ENCODE data around the gene GOLGA8N. TPM values are rescaled to one million over a fixed set of nuclear protein-coding genes. Genes with fewer than 3 reads are reported as not detected.

The GOLGA8N gene
- polyA plus RNA-seq, 1 donor: 19.5 TPM

DNA sequence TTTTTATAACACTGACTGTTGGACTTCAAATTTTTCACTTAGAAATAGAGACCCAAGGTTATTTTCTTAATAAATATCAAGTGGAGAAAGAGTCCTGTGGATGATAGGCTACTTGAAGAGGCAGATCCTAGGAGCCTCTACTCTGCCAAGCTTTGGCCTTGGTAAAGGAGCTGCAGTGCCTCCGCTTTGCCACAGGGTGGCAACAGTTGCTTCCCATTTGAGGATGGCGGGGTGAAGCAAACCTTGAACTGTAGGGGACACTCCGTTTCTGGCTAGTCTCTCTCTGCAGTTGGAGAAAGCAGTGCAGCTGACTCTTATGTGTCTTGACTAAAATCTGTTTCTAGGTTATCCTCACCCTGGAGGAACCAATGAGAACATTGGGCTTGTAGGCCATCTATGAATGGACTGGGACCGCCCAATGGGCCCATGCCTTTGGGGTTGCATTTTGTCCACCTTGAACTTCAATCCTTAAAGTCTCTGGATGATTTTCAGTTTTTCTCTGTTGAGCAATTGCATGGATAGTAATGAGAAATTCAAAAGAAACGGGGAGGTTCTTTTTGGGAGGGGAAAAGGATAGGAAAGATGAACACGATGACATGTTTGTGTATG, 58.1 kb downstream of the GOLGA8N start:
- no peak for DNase-seq (ENCODE audit: low read depth)

DNA sequence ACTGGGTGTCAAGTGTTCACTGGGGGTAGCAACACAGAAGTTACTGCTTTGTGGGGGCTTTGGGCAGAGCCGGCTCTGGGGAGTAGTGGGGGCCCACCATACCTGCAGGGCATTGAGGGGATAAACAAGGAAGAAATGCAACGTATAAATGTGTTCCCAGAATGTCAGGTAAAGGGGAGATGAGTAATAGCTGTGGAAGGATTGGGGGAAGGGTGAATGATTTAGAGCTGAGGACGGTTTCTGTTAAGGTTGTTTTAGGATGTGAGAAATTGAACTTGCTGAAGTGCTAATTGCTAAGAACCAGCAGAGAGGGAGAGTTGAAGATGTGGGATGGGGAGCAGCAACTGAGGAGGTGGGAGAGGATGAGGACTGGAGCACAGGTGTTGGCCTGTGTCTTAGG, 58.9 kb downstream of the GOLGA8N start:
- DNase-seq (ENCODE audit: low read depth): no peak

DNA sequence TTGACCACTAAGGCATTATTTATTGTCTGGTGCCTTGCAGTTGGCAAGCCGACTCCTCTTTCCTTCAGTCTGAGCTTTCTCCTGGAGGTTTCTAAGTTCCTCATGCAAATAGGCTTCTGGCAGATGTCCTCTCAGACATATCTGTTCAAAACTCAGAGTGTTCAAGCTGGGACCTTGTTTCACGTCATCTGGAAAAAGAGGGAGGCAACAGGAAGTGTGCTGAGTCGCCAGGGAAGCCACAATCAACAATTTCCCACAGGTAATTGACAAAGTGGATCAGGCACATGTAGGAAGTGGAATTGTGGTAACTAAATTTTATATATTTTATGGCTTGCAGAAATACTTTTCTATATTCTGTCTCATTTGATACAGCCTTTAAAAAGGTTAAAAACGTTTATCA, 62.8 kb downstream of the GOLGA8N start:
- no peak for DNase-seq (ENCODE audit: low read depth)

DNA sequence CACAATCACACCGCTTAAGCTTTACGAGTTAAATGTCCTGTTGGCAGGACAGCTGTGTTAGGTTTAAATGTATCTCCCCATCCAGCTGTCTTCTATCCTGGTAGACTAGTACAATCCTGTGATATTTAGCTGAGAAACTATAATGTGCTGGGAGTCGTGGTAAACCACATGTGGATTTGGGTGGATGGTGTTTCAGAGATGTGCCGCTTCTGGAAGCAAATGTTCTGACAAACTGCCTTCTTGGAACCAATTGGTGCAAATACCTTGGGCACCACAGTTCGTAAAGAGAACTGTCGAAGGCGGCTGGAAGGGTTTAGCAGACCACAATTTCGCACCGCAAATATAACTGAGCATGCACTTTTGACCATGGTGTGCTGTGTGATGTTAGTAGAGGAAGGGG, 63.2 kb downstream of the GOLGA8N start:
- no peak for DNase-seq (ENCODE audit: low read depth)

Other genes starting within 250 kb of the GOLGA8N start
- 1.9 TPM for gene GOLGA8K, start 190.2 kb upstream of the GOLGA8N start, polyA plus RNA-seq (ENCODE audit: insufficient read length)
- gene GOLGA8O, start 137.8 kb upstream of the GOLGA8N start, polyA plus RNA-seq (ENCODE audit: insufficient read length): 0.92 TPM
- gene ARHGAP11A, start 22.0 kb downstream of the GOLGA8N start, polyA plus RNA-seq (ENCODE audit: insufficient read length): 14.4 TPM
- 8.5 TPM for gene SCG5, start 48.3 kb downstream of the GOLGA8N start, polyA plus RNA-seq (ENCODE audit: insufficient read length)
- 3.3 TPM for gene GREM1, start 124.5 kb downstream of the GOLGA8N start, polyA plus RNA-seq (ENCODE audit: insufficient read length)